Mesendoderm (in vitro differentiated cells): ENCODE measurements around the gene FGF1.

Experiments
- DNase-seq: peaks from one replicate; pipeline ENCODE4 v3.0.0; 2013
- H2AK5ac ChIP-seq: 2 replicates; pipeline ENCODE4 v1.6.1; 2013; ENCODE audit warnings: low read length, inconsistent platforms
- H2BK120ac ChIP-seq: 2 replicates; pipeline ENCODE4 v1.6.1; 2013; ENCODE audit warnings: low read depth, mild to moderate bottlenecking, low read length, moderate library complexity, mixed read lengths
- H2BK15ac ChIP-seq: replicated peaks from 2 replicates; pipeline ENCODE4 v1.6.1; 2013; ENCODE audit warnings: low read depth, mild to moderate bottlenecking, moderate library complexity
- H2BK5ac ChIP-seq: 2 replicates; pipeline ENCODE4 v1.6.1; 2013; ENCODE audit warnings: low read length, inconsistent platforms
- H3K18ac ChIP-seq: 2 replicates; pipeline ENCODE4 v1.6.1; 2013; ENCODE audit warnings: mild to moderate bottlenecking, low read length, mixed read lengths
- H3K23ac ChIP-seq: one replicate; pipeline ENCODE4 v1.6.1; 2013; ENCODE audit warnings: low read length
- H3K27ac ChIP-seq: 2 replicates; pipeline ENCODE4 v1.5.1; 2013; ENCODE audit warnings: low read depth, mild to moderate bottlenecking, inconsistent platforms, low read length, moderate library complexity
- H3K27me3 ChIP-seq: 2 replicates; pipeline ENCODE4 v1.6.1; 2013; ENCODE audit warnings: low read length, control low read depth, mild to moderate bottlenecking, inconsistent platforms; ENCODE audit not compliant: insufficient read depth, poor library complexity
- H3K36me3 ChIP-seq: 2 replicates; pipeline ENCODE4 v1.6.1; 2013; ENCODE audit warnings: low read length, inconsistent platforms; ENCODE audit not compliant: control insufficient read depth, insufficient read depth
- H3K4ac ChIP-seq: one replicate; pipeline ENCODE4 v1.6.1; 2013; ENCODE audit warnings: low read depth, mild to moderate bottlenecking, low read length, moderate library complexity
- H3K4me1 ChIP-seq: 2 replicates; pipeline ENCODE4 v1.6.1; 2013; ENCODE audit warnings: low read depth, low read length, inconsistent platforms; ENCODE audit not compliant: control insufficient read depth
- H3K4me2 ChIP-seq: 2 replicates; pipeline ENCODE4 v1.6.1; 2013; ENCODE audit warnings: low read length
- H3K4me3 ChIP-seq: 2 replicates; pipeline ENCODE4 v1.5.1; 2013; ENCODE audit warnings: mild to moderate bottlenecking, low read length
- H3K56ac ChIP-seq: one replicate; pipeline ENCODE4 v1.6.1; 2013; ENCODE audit warnings: low read length
- H3K79me1 ChIP-seq: 2 replicates; pipeline ENCODE4 v1.6.1; 2013; ENCODE audit warnings: low read length, inconsistent platforms
- H3K79me2 ChIP-seq: 2 replicates; pipeline ENCODE4 v1.6.1; 2013; ENCODE audit warnings: mild to moderate bottlenecking, low read length; ENCODE audit not compliant: control insufficient read depth, insufficient read depth
- H3K9ac ChIP-seq: 2 replicates; pipeline ENCODE4 v1.6.1; 2013; ENCODE audit warnings: low read length, inconsistent platforms
- H4K5ac ChIP-seq: one replicate; pipeline ENCODE4 v1.6.1; 2013; ENCODE audit warnings: low read length
- H4K8ac ChIP-seq: one replicate; pipeline ENCODE4 v1.6.1; 2013; ENCODE audit warnings: low read depth, mild to moderate bottlenecking, control low read depth, low read length, moderate library complexity
- WGBS: extraction: QIAGEN DNeasy Blood & Tissue Kit; methylation state at CpG from one replicate; pipeline ENCODE4 v1.1.7; 2013; ENCODE audit warnings: low lambda C conversion rate, missing lambda C conversion rate; ENCODE audit not compliant: insufficient coverage; ENCODE audit errors: extremely low coverage; 5-methylcytosine and 5-hydroxymethylcytosine counted together

The FGF1 gene

GRCh38 chr5:142699184-142699720 is 13.4 kb upstream of the FGF1 start:
- Histone ChIP-seq H2BK5ac (no peak overlapping the region), H3K4me3 (no peak overlapping the region), H3K9ac (no peak overlapping the region), H3K4me1 (peaks cover 4% of the 10 kb centered on the region), H2AK5ac (no peak overlapping the region), H3K27ac (no peak overlapping the region), H3K56ac (peak overlapping the region; percentile 44), H4K8ac (no peak overlapping the region), H3K4me2 (no peak overlapping the region), H2BK120ac (no peak overlapping the region), H3K79me1 (no peaks in the 10 kb centered on the region), H3K27me3 (no peaks in the 10 kb centered on the region), H3K23ac (no peak overlapping the region), H2BK15ac (no peak overlapping the region), H3K18ac (no peak overlapping the region), H3K79me2 (no peaks in the 10 kb centered on the region), H3K4ac (no peak overlapping the region), H3K36me3 (no peaks in the 10 kb centered on the region), H4K5ac (no peak overlapping the region)
- peak; percentile 85 for DNase-seq
- no CpG with 5 or more reads among the region's 3 CpGs for WGBS

GRCh38 chr5:142698447-142699183 is 12.7 kb upstream of the FGF1 start:
- no peak overlapping the region for H3K27ac ChIP-seq
- H3K79me1 ChIP-seq, result no peaks in the 10 kb centered on the region
- H3K23ac ChIP-seq, result no peak overlapping the region
- H3K18ac ChIP-seq, result no peak overlapping the region
- H3K4ac ChIP-seq, result no peak overlapping the region
- no peak overlapping the region for H4K8ac ChIP-seq
- H3K9ac ChIP-seq, result no peak overlapping the region
- no peak overlapping the region for H2BK120ac ChIP-seq
- H3K79me2 ChIP-seq, result no peaks in the 10 kb centered on the region
- H2AK5ac ChIP-seq, result no peak overlapping the region
- no CpG with 5 or more reads among the region's 9 CpGs for WGBS
- no peak overlapping the region for H2BK15ac ChIP-seq
- H3K27me3 ChIP-seq, result no peaks in the 10 kb centered on the region
- no peak overlapping the region for H3K4me2 ChIP-seq
- H3K4me3 ChIP-seq, result no peak overlapping the region
- no peak for DNase-seq
- H2BK5ac ChIP-seq, result no peak overlapping the region
- H4K5ac ChIP-seq, result peak overlapping the region; percentile 8
- H3K36me3 ChIP-seq, result no peaks in the 10 kb centered on the region
- peak overlapping the region; percentile 26 for H3K56ac ChIP-seq
- peaks cover 4% of the 10 kb centered on the region for H3K4me1 ChIP-seq

GRCh38 chr5:142697356-142698255 is 11.7 kb upstream of the FGF1 start:
- DNase-seq, result peak; percentile 21
- Histone ChIP-seq H4K5ac (no peak overlapping the region), H3K79me2 (no peaks in the 10 kb centered on the region), H3K4me3 (no peak overlapping the region), H3K18ac (no peak overlapping the region), H2BK15ac (no peak overlapping the region), H3K36me3 (no peaks in the 10 kb centered on the region), H3K23ac (no peak overlapping the region), H3K27me3 (no peaks in the 10 kb centered on the region), H3K4ac (no peak overlapping the region), H3K56ac (peak overlapping the region; percentile 10), H2AK5ac (no peak overlapping the region), H2BK5ac (no peak overlapping the region), H3K4me1 (peaks cover 4% of the 10 kb centered on the region), H3K79me1 (no peaks in the 10 kb centered on the region), H3K27ac (no peak overlapping the region), H2BK120ac (no peak overlapping the region), H3K9ac (no peak overlapping the region), H4K8ac (no peak overlapping the region), H3K4me2 (no peak overlapping the region)
- WGBS, result no CpG with 5 or more reads among the region's 8 CpGs

- Histone ChIP-seq H3K79me2 (no peaks in the 10 kb centered on the region), H3K4me2 (no peak overlapping the region), H2BK15ac (no peak overlapping the region), H3K79me1 (no peaks in the 10 kb centered on the region), H3K18ac (no peak overlapping the region), H2BK120ac (no peak overlapping the region), H3K27me3 (no peaks in the 10 kb centered on the region), H3K56ac (no peak overlapping the region), H3K36me3 (no peaks in the 10 kb centered on the region), H2BK5ac (no peak overlapping the region), H3K9ac (no peak overlapping the region), H3K23ac (no peak overlapping the region), H4K8ac (no peak overlapping the region), H3K4ac (no peak overlapping the region), H3K4me3 (no peak overlapping the region), H2AK5ac (peak overlapping the region; percentile 40), H3K4me1 (peaks cover 4% of the 10 kb centered on the region), H4K5ac (no peak overlapping the region), H3K27ac (no peak overlapping the region)
- no peak for DNase-seq
- no CpG with 5 or more reads among the region's 3 CpGs for WGBS
Observed at GRCh38 chr5:142696379-142696778, 10.5 kb upstream of the FGF1 start.

DNA sequence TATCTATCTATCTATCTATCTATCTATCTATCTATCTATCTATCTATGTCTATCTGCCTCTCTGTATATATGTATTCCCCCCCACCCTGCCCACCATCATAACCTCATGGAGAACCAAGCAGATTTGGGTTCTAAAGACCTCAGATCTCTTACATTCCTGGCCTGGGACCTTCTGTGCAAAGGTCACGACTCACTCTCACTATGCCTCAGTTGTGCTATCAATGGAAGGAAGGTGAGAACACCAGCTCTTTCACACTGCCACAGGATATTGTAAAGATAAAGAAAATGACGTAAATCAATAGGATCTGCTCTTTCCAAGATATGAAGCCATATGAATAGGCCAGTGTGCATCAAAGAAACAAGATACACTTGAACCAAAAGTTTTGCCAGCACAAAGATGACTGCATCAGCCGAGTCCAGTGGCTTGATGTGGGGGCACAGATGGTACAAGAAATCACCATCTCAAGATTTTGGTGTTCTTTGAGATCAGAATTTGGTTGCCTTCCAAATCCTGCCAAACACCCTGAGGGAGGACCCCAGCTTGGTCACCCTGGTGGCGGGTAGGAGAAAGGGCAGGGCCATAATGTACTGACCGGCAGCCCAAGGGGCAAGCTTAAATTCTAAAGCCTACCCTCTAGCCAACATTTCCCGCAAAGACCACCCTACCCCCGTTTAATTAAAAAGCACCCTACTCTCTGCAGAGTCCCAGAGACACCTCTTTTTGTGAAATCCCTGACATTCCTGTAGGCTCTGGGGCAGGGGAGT is 8.4 kb upstream of the FGF1 start:
- H3K56ac ChIP-seq, result no peak overlapping the region
- H3K27ac ChIP-seq, result no peak overlapping the region
- H2BK15ac ChIP-seq, result no peak overlapping the region
- WGBS, result no CpG with 5 or more reads among the region's 7 CpGs
- no peaks in the 10 kb centered on the region for H3K27me3 ChIP-seq
- H2BK120ac ChIP-seq, result no peak overlapping the region
- H3K9ac ChIP-seq, result no peak overlapping the region
- no peak overlapping the region for H3K4me2 ChIP-seq
- H3K23ac ChIP-seq, result no peak overlapping the region
- DNase-seq, result peak; percentile 37
- H2AK5ac ChIP-seq, result no peak overlapping the region
- no peak overlapping the region for H4K8ac ChIP-seq
- H3K4me1 ChIP-seq, result peaks cover 4% of the 10 kb centered on the region
- H3K4ac ChIP-seq, result no peak overlapping the region
- no peaks in the 10 kb centered on the region for H3K79me1 ChIP-seq
- no peak overlapping the region for H2BK5ac ChIP-seq
- H3K4me3 ChIP-seq, result no peak overlapping the region
- H3K79me2 ChIP-seq, result no peaks in the 10 kb centered on the region
- no peak overlapping the region for H4K5ac ChIP-seq
- H3K36me3 ChIP-seq, result no peaks in the 10 kb centered on the region
- H3K18ac ChIP-seq, result no peak overlapping the region
